GM18870 (cell line): ENCODE results near the gene SNX5.
"Not testable (repeated sequence)": the region's sequence is repeated elsewhere in the genome, so short reads cannot be mapped to it uniquely, and the experiment has no call there.

Source experiments
- ATAC-seq: cut with Tn5 transposase; IDR thresholded peaks from one replicate; pipeline ENCODE4 v1.9.1; 2021; ENCODE audit warnings: moderate library complexity; ENCODE audit not compliant: unreplicated experiment

SNX5 gene

DNA sequence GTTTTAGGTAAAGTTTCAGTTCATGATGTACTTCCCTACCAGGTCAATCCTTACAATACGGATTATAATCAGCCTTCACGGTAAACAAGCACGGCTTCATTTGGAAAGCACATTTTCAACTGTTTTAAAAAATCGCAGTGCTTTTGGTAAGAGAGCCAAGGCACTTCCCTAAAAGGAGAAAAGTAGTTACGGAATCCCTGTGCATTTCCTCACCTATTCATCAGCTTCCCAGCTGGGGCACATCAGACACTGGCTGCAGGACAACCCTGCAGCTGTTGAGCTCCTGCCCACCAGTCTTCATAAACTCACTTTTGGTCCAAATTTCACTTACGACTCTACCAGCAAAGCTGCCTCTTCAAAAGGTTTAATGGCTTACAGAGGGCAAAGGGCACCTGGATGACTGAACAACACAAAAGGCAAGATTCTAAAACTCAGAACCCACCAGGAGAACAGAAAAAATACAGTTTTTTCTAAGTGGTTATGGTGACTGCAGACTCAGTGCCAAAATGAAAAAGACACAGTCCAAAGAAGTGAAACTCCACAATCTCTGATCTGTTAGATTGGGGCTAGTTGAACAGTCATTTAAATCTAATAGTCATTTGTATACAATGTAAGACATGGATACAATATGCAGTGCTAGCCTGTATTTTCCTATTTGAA is 7.5 kb downstream of the SNX5 start:
- ATAC-seq: no peak

DNA sequence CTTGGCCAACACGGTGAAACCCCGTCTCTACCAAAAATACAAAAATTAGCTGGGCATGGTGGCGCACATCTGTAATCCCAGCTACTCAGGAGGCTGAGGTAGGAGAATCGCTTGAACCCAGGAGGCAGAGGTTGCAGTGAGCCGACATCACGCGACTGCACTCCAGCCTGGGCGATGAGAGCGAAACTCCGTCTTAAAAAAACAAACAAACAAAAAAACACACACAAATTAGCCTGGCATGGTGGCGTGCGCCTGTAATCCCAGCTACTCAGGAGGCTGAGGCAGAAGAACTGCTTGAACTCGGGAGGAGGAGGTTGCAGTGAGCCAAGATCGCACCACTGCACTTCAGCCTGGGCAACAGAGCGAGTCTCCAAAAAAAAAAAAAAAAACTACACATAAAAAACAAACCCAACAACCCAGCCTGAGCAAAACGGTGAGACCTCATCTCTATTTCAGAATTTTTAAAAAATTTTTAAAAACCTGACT is 8.2 kb downstream of the SNX5 start:
- not testable (repeated sequence) for ATAC-seq

DNA sequence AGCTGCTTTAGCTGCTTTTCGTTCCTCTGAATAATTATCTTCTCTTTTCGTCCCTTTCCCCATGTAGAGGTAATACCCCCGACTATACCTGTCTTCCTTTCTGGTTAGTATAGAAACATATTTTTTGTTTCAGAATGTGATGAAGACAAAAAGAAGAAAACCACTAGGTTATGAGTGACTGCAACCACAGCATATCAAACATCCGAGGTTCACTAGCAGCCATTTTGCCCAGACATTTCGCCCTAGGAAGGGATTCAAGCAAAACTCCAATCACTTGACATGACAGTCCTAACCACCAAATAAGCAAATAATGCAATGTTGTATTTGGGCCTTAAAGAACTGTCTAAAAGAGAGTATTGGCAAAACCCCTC is 9.4 kb downstream of the SNX5 start:
- no peak for ATAC-seq

DNA sequence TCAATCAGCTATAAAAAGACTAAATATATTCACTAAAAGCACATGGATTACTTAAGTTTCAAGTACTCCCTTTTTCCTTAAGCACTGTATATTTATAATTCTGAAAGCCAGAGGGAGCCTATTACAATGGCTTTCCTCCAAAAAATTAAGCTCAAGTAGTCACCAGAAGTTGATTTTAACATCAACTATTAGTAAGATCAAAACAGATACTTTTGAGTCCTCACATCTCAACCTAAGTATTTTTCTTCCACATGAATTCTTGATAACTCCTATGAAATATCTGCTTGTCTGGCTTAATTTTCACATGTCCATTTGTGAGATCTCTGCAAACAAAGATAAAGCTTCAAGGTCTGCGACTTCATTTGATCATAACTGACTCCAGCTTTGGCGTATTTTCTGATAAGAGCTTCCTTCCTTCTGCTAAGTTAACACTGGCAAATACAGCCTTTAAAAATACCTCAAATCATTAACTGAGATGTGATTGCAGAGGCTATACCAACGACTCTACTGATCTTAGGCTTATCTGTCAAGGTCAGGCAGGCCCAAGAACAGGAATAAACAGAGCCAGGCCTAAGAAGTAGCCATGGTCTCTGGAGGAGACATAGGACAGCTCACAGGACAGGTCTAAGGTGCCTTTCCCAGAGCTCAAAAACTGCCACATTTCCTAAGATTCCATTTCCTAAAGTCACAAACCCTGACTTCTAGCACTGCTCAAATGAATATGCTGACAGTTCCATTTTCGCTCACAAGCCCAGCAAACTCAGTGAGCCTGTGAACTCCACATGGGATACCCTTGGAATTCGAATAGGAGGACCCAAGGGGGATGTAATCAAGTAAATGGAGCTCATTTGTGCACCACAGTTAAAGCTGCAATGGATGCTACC is 10.0 kb downstream of the SNX5 start:
- ATAC-seq: no peak

DNA sequence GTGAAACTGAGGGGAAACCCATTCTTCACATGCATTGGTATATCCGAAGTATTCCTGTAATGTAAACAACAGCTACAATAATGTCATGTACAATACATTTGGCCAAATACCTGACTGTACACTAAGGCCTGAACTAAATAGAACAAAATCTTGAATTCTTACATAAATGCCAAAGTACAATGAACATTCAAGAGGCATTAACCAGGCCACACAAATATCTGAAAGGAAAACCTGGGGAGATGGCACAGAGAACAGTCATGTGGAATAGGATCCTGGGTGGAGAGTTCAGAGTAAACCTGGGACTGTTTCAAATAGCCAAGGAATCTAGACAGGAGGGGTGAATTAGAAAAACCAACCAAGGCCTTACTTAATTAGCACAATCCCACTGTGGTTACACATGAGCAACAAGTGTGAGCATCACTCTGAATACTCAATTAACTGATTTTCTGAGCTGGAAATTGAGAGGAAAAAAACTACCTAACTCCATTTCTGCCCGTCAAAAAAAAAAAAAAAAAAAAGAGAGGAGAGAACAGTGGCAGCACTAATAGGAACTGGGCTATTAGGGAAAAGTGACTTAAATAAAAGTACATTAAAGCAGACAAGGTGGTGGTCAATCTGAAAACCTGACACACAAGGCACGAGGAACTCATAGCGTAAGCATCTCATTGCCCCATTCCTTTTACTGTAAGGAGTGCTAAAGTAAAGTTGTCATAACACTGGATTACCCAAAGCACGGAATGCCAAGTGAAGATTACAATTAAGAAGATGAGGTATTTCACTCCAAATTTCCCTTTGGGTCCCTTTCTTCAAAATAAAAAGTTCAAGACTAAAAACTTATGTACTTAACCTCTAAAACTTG is 10.9 kb downstream of the SNX5 start:
- no peak for ATAC-seq

DNA sequence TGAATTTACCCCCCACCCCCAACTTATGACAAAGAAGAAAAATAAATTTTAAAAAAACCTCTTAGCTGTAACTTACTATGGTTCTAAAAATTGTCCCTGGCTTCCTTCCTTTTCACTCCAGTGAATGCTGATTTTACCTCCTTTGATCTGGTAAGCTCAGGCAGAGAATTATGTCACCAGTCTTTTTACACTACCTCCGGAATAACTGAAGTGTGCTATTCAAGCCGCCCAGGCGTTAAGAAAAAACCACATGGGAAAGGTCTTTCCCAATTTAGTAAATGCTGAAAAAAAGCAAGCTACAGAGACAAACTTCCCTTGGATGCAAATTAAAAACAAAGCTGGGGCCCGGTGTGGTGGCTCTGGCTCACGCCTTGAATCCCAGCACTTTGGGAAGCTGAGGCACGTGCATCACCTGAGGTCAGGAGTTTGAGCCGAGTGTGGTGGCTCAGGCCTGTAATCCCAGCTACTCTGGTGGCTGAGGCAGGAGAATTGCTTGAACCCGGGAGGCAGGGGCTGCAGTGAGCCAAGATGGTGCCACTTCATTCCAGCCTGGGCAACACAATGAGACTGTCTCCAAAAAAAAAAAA is 12.4 kb downstream of the SNX5 start:
- ATAC-seq: no peak

DNA sequence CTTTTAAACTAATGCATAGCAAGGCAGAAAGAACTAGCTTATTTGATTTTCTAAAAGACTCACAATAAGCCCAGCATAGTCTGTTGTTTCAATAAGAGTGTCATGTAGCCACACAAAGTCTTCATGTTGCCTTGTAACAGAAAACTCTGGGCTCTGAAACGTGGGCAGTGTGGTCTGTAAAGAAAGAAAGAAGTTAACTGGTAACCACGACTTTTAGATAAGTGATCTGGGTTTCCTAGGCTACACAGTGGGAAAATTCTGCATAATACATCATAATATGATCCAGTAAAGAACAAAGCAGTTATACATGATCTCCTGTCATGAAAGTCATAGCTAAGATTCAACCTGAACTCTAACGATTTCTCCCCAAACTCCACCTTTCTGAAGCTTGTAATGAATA is 13.3 kb downstream of the SNX5 start:
- no peak for ATAC-seq

DNA sequence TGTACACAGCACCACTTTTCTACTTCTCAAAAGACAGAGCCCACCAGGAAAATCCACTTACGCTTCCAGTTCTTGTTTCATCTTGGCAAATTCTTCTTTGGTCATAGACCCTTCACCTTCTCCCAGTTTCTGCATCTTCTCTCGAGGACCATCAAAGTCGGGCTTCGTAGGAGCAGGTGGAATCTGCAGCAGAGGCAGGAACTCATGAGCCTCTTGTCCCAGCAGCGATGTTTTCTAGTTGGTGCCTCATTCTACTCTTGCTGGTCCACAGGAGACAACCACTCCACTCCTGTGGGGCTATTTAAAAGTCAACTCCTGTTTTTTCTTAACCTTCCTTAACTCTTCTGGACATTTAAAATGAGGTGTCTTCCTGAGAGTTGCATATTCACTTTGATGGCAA is 14.7 kb downstream of the SNX5 start:
- no peak for ATAC-seq

DNA sequence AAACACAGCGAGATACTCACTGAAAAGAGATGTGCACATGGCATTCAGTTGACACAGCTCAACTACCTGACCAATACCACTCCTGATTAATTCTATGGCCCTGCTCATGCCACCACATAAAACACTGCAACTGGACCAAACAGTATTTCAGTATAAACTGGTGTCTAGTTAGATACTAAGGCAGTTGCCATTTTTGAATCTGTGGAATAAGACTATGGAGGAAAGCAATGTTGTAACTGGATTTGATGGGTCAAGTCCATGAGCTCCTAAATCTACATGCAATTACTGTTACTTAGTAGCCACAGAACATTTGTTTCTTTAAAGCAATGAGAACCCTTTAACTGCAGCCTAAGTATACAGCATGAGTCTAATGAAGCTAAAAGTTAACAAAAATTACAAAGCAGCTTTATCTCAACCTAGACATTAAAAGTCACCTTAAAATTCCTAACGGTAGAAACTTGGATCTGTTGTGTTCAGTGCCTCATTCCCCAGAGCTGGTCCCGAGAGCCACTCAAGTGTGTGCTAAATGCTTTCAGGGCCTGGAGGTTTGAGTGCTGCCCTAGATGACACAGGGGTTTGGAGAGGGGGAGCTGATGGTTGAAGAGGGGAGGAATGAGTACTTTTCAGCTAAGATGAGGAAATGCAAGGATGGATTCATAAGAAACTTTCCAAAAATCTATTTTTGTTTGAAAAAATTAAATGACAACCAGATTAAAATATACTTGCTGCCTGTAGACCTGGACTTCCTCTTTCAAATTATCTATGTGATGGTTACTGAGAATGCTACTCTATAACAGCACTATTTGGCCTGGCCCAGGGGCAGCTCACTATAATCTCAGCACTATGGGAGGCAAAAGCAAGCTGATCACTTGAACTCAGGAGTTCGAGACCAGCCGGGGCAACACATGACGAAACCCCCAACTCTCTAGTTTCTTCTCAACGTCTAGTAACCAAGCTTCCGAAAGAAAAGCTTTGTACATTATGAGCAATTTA is 15.6 kb downstream of the SNX5 start:
- ATAC-seq: no peak

DNA sequence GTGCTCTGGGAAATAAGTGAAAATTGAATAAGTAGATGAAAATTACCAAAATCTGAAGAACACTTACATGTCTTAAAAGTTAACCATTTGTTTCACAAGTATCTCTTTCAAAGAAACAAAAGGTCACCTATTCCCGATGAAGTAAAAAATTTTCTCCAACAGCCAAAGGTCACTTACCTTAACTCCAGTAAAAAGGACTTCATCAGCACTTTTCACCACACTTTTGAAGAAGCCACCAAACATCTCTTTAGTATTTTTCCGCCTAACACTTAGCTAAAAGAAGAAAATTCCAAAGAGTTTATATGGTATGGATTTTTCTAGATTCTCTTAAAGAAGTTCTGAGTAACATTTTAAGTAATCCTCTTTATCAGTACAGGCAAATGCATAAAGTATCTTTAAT is 17.3 kb downstream of the SNX5 start:
- ATAC-seq: no peak

DNA sequence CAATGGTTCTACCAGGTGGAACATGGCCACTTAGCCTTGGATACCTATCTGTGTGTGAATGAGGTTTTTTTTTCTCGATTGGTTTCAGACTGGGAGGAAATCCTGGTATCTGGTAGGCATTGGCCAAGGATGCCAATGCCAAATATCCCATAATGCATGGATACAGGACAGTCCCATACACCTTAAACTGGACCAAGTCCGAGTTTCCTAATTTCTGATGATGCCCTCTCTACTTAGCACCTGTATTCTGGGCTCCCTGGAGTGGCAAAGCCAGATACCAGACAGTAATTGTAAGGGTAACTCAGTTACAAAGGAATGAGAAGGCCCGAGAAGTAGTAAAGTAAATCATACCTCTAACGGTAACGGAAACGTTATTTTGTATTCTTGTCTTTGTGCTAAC is 17.9 kb downstream of the SNX5 start:
- ATAC-seq: no peak

DNA sequence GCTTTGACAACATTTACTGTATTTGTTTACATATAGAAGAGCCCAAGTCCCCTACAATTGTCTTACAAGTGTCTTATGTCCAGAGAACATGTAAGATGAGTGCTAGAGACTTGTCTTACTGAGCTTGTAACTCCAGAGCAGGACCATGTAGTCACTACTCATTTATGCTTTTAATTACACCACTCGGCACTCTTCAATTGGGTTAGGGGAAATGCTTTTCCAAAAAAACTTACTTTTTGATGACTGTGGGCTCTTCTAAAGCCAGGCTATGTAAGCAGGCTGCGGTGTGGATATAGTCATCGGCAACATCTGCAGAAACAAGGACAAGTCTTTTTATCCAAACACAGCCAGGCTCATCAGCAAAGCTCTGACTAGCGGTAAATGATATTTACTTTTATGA is 18.7 kb downstream of the SNX5 start:
- no peak for ATAC-seq

DNA sequence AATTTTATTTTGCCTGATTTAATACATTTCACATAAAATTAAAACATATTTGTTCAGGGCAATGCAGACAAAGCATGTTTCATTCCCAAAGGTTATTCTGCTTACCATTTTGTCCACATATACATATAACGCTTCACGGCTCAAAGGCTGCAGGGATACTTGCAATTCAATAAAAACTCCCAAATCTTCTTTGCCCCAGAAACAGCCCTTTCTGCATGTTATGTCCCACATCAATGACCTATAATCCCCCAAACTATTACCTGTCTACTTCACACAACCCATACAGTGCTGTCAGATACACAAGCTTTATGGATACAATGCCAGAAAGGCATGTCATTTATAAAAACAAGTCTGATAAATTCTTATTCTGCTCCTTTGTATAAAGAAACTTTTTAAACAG is 20.2 kb downstream of the SNX5 start:
- no peak for ATAC-seq

DNA sequence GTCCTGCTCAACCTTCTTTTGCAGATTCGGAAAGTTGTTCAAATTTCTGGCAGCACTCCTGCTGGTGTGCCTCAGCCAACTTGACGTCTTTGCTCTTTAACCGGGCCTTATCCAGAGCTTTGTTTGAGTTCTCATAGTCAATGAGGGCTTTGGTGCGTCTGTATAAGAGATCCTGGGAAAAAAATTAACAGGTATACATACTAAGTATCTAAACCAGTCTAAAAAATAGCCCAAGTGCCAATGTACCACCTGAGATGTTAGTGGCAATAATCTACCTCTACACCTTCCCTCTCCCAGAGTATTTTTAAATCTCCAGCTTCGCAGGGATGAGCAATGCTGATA is 21.1 kb downstream of the SNX5 start:
- no peak for ATAC-seq

DNA sequence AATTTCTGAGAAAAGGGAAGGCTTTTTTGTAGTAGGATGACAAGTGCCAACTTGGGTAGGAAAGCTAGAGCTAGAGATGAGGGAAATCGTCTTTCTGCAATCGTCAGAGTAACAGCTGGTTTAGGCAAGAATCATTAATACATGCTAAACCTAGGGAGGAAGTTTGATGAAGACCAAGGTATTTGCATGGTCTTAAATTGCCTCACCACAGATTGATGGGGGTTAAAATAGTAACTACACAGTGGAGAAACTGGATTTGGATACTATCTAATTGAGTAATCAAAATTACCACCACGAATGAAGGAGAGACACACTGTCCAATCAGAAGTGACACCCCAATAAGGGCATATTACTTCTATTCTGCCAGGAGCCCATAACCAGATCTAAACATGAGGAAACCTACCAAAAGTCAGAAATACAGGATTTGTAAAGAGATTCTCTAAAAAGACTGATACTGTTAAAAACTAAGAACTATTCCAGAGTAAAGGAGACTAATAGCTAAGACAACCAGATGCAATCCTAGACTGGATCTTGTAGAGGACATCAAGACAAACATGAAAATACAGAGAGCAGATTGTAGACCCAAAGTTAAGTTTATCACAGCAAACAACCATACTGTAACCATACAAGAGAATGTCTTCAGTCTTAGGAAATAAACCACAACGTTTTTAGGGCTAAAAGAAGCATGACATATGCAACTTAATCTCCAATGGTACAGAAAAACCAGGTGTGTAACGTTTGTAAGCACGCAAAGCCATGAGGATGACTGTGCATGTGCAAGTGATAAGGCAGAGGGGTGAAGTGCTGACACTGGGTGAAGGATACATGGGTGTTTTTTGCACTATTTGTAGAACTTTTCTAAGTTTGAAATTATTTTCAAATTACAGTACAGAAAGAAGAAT is 21.8 kb downstream of the SNX5 start:
- ATAC-seq: no peak

DNA sequence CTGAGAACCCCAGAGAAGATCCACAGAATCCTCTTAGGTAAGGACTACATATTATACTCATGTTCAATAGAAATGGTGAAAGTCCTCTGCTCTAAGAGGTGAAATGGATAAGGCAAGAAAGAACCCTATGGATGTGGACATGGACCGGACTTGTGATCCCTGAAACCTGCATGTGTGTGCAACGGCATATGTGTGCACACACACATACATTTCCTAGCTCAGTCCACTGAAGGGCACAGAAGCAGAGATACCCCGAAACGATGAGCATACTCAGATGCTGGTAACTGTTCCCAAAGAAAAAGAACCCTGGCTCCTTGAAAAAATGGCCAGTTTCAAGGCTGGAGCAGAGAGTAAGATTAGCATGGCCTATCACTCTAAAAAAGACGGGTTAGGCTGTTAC is 22.6 kb downstream of the SNX5 start:
- ATAC-seq: no peak

DNA sequence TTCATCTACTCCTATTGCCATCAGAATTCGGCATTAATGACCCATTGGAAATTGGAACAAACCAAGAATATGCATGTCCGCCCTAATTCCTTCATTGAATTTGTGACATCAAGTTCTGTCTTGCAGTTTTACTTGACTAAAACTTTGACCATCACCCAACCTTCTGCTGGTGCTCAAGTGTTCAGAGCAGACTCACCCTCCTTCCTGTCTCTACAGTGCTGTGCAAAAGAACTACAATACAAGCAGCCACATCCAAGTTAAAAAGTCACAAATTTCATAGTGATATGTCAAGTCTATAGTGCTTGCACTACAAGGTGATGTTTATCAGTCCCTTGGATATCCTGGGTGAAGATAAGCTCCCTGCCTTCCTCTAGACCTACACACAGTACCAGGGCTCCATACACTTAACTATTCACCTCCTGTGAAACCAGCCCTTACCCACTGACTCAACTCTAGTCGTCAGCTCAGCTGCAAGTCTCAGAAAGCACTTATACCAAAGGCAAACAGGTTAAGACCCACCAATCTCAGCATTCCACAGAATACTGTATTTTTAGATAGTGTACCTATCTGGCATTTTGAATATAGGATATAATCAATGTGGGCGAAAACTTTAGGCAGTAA is 23.6 kb downstream of the SNX5 start:
- no peak for ATAC-seq

DNA sequence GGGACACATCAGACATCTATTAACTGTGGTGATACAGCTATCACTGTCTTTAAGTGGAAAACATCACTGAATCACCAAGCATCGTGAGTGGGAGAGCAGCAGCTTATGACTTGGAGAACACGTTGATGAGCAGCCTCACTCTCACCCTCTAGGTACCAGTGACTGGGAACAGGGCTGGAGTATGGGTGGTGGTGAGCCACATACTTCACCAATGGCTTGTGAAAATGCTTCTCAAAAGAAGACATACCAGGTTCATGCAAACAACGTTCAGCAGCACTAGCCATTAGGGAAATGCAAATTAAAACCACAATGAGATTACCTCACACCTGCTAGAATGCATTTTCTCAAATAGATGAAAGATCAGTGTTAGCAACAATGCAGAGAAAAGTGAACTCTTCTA is 25.3 kb downstream of the SNX5 start:
- ATAC-seq: peak; percentile 65

DNA sequence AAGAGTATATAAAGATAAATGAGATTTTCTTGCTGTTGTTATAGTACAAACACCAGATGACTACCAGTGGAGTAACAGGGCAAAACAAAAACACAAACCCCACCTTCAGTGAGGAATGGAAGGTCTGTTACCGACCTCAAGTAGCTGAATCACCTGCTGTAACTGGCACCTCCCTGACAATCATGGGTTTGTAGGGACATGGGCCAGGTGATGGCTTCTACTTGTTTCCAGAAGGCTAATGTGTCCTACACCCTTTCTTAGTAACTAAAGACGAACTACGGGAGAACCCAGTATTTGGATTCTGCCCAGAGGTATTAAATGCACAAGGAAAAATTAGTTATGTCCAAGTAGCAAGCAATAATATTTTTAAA is 26.8 kb downstream of the SNX5 start:
- no peak for ATAC-seq
